Astrocyte of the cerebellum (primary cell): ENCODE data around the gene LRP5.

Experiments
- DNase-seq: peaks from one replicate; pipeline ENCODE4 v3.0.0-alpha.2; 2011; ENCODE audit warnings: low read depth
- H3K4me3 ChIP-seq: 2 replicates; pipeline ENCODE4 v1.5.1; 2011; ENCODE audit warnings: mild to moderate bottlenecking, low read depth, low read length, moderate library complexity
- CTCF ChIP-seq: IDR thresholded peaks from 2 replicates; pipeline ENCODE4 v1.5.1; 2012; ENCODE audit warnings: low read length, low read depth, moderate library complexity, mild to moderate bottlenecking; ENCODE audit errors: missing control alignments
- in situ Hi-C: cut with HindIII; loops from 2 replicates; pipeline ENCODE4 v1.10.0; 2017; ENCODE audit warnings: low sequenced_read_pairs

LRP5 gene

GRCh38 chr11:68271781-68272608 lies 40.4 kb upstream of the LRP5 start, which contains the start of gene C11orf24:
C11orf24 (minus strand) TSS chr11:68271973; CDS start chr11:68263767, 8,206 bp downstream.
- in situ Hi-C loops: no loop called here
- no peak for TF ChIP-seq CTCF
- H3K4me3 ChIP-seq: peak within 1 kb of the TSS; percentile 91
- DNase-seq: peak; percentile 74

DNA sequence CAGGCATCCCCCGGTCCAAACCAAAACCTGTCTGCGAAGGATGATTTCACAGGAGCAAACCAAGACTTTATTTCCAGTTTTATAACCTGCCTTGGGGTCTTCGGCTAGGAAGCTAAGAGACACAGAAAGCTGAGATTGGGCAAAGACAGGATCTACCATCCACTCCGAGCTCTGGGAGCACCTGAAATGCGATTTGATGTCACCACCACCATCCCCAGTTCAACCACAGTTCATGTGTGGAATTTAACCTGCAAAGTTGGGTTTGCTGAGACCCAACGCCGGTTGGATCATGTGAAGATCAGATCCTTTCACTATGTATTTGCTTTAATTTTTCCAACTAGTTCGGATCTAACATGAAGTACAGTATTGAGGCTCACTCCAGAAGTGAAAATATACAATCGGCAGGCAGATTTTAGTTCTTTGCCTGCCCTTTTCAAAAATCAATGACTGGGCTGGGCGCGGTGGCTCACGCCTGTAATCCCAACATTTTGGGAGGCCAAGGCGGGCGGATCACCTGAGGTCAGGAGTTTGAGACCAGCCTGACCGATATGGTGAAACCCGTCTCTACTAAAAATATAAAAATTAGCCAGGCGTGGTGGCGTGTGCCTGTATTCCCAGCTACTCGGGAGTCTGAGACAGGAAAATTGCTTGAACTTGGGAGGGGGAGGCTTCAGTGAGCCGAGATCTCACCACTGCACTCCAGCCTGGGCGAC lies 39.2 kb upstream of the LRP5 start:
- DNase-seq: no peak
- H3K4me3 ChIP-seq: peak overlapping the region; percentile 91
- in situ Hi-C loops: no loop called here
- no peak for TF ChIP-seq CTCF

GRCh38 chr11:68274306-68274705 lies 38.1 kb upstream of the LRP5 start:
- H3K4me3 ChIP-seq: no peak overlapping the region
- no peak for DNase-seq
- no peak for TF ChIP-seq CTCF
- in situ Hi-C loops: no loop called here

- DNase-seq: no peak
- TF ChIP-seq CTCF: no peak
- in situ Hi-C loops: loop anchor here (5.0 kb wide), 1 partner anchor 44 kb away; no protein-coding TSS in a partner anchor
- H3K4me3 ChIP-seq: no peak overlapping the region
Observed at GRCh38 chr11:68275721-68276507, 36.5 kb upstream of the LRP5 start.

- no peak overlapping the region for H3K4me3 ChIP-seq
- DNase-seq: no peak
- in situ Hi-C loops: loop anchor here (5.0 kb wide), 1 partner anchor 45 kb away; no protein-coding TSS in a partner anchor
- no peak for TF ChIP-seq CTCF
Observed at GRCh38 chr11:68276861-68277260, 35.5 kb upstream of the LRP5 start.

DNA sequence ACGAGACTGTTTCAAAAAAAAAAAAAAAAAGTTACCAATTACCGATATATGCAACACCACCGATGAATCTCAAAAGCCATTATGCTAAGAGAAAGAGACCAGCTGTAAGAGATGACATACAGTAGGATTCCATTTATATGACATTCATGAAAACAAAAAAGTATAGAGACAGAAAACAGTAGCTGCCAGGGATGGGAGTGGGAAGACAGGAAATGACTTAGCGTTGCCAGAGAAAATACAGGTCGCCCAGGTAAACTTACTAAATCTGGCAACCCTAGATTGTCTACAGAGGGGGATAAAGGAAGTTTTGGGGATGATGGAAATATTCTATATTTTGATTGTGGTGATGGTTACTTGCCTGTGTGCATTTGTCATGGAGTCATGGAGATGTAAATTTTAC lies 32.7 kb upstream of the LRP5 start:
- no peak overlapping the region for H3K4me3 ChIP-seq
- no peak for TF ChIP-seq CTCF
- no peak for DNase-seq
- in situ Hi-C loops: loop anchor here (5.0 kb wide), 1 partner anchor 47 kb away; no protein-coding TSS in a partner anchor
